Vagina (tissue), 2 donors: ENCODE results near the gene HDHD5. TPM values are rescaled to one million over a fixed set of nuclear protein-coding genes. Genes with fewer than 3 reads are reported as not detected.

Experiments used
- DNase-seq, 2 donors: peaks; one replicate each; pipeline ENCODE4 v3.0.0-alpha.2; 2017; ENCODE audit errors: extremely low spot score in 2 of 2
- H3K27ac ChIP-seq: fragments of 200-600 bp; sonication (generic); one replicate; pipeline ENCODE4 v1.5.1; 2019
- H3K27me3 ChIP-seq: fragments of 200-600 bp; sonication (generic); one replicate; pipeline ENCODE4 v1.5.1; 2019
- H3K36me3 ChIP-seq, 2 donors: fragments of 200-600 bp; sonication (generic); one replicate each; pipeline ENCODE4 v1.5.1; 2017 to 2019
- H3K4me1 ChIP-seq: fragments of 200-600 bp; sonication (generic); one replicate; pipeline ENCODE4 v1.5.1; 2019
- H3K4me3 ChIP-seq, 2 donors: fragments of 200-600 bp; sonication (generic); 1 replicate in 1 of 2; 2 replicates in 1 of 2; pipeline ENCODE4 v1.5.1; 2016 to 2019
- H3K9me3 ChIP-seq: fragments of 200-600 bp; sonication (generic); one replicate; pipeline ENCODE4 v1.5.1; 2019
- CTCF ChIP-seq, 3 experiments: fragments of 450-650 bp in 2 of 3; fragments of 200-600 bp in 1 of 3; sonication (generic) in 1 of 3; IDR thresholded peaks; one replicate each; pipeline ENCODE4 v1.5.1; 2017 to 2019; ENCODE audit warnings: antibody characterized with exemption in 3 of 3, mild to moderate bottlenecking in 2 of 3, moderate library complexity in 2 of 3
- POLR2A ChIP-seq, 2 donors: fragments of 450-650 bp; IDR thresholded peaks; one replicate each; pipeline ENCODE4 v1.6.1; 2017; ENCODE audit warnings: antibody characterized with exemption in 2 of 2, mild to moderate bottlenecking in 2 of 2, moderate library complexity in 2 of 2
- POLR2AphosphoS5 ChIP-seq, 2 donors: sonication (generic); formaldehyde crosslinking; IDR thresholded peaks; one replicate each; pipeline ENCODE4 v1.9.0; 2017; ENCODE audit warnings: antibody characterized with exemption in 2 of 2, mild to moderate bottlenecking in 2 of 2, low read depth in 1 of 2; ENCODE audit not compliant: insufficient read depth in 1 of 2
- intact Hi-C: fragments of 100-400 bp; cut with DNase I; formaldehyde crosslinking; loops from one replicate; pipeline ENCODE4 v1.15.1; 2023
- total RNA-seq: library from RNA; depleted of rRNA; stranded (reverse); fragments of >200 nt; gene quantifications from one replicate; pipeline ENCODE4 v1.2.3, GENCODE V29; 2016

Gene HDHD5
- total RNA-seq = 30.0 TPM

GRCh38 chr22:17158568-17159503 lies at the start of gene HDHD5:
TSS of gene HDHD5 (minus strand) at chr22:17159277. CDS start at chr22:17159251, 26 bp downstream.
- peaks cover 39% of the 10 kb centered on the region for H3K4me1 ChIP-seq
- H3K27ac ChIP-seq = peak within 1 kb of the TSS; percentile 85
- H3K36me3 ChIP-seq = no peaks in the 10 kb centered on the region
- no peaks in the 10 kb centered on the region for H3K9me3 ChIP-seq
- TF ChIP-seq POLR2AphosphoS5 (IDR thresholded peaks at IDR 0.05; ENCODE audit: insufficient read depth in 1 of 2, low read depth in 1 of 2) (peak in 1 of 2 donors; percentile 58), CTCF (IDR thresholded peaks at IDR 0.05) (no peak), POLR2A (IDR thresholded peaks at IDR 0.05) (peak in 1 of 2 donors; percentile 42)
- no peaks in the 10 kb centered on the region for H3K27me3 ChIP-seq
- peak within 1 kb of the TSS; percentile 60 to 82 for H3K4me3 ChIP-seq
- DNase-seq = no peak
- intact Hi-C loops = no loop called here

GRCh38 chr22:17205432-17205831 lies 46.4 kb upstream of the HDHD5 start:
- DNase-seq = no peak
- no peaks in the 10 kb centered on the region for H3K4me1 ChIP-seq
- intact Hi-C loops = no loop called here
- H3K4me3 ChIP-seq = no peak overlapping the region
- H3K27ac ChIP-seq = no peak overlapping the region
- TF ChIP-seq CTCF (IDR thresholded peaks at IDR 0.05) = no peak
- TF ChIP-seq POLR2A (IDR thresholded peaks at IDR 0.05) = no peak
- TF ChIP-seq POLR2AphosphoS5 (IDR thresholded peaks at IDR 0.05; ENCODE audit: insufficient read depth in 1 of 2, low read depth in 1 of 2) = no peak
- H3K9me3 ChIP-seq = no peaks in the 10 kb centered on the region
- no peaks in the 10 kb centered on the region for H3K27me3 ChIP-seq
- no peaks in the 10 kb centered on the region for H3K36me3 ChIP-seq

GRCh38 chr22:17201285-17201945 lies 42.3 kb upstream of the HDHD5 start:
- no peak overlapping the region for H3K4me3 ChIP-seq
- H3K9me3 ChIP-seq = no peaks in the 10 kb centered on the region
- H3K27me3 ChIP-seq = no peaks in the 10 kb centered on the region
- no peak for DNase-seq
- no peak for TF ChIP-seq CTCF (IDR thresholded peaks at IDR 0.05)
- no peak for TF ChIP-seq POLR2A (IDR thresholded peaks at IDR 0.05)
- TF ChIP-seq POLR2AphosphoS5 (IDR thresholded peaks at IDR 0.05; ENCODE audit: insufficient read depth in 1 of 2, low read depth in 1 of 2) = no peak
- no peak overlapping the region for H3K27ac ChIP-seq
- no peaks in the 10 kb centered on the region for H3K36me3 ChIP-seq
- peaks cover 8% of the 10 kb centered on the region for H3K4me1 ChIP-seq
- intact Hi-C loops = no loop called here

GRCh38 chr22:17199003-17199731 lies 40.1 kb upstream of the HDHD5 start:
- intact Hi-C loops = loop anchor here (5.0 kb wide), 1 partner anchor 288 kb away; no protein-coding TSS in a partner anchor
- H3K27me3 ChIP-seq = no peaks in the 10 kb centered on the region
- H3K27ac ChIP-seq = no peak overlapping the region
- H3K4me1 ChIP-seq = peaks cover 8% of the 10 kb centered on the region
- no peaks in the 10 kb centered on the region for H3K9me3 ChIP-seq
- no peak for DNase-seq
- H3K36me3 ChIP-seq = no peaks in the 10 kb centered on the region
- peak overlapping the region; percentile 21 to 29 for H3K4me3 ChIP-seq
- TF ChIP-seq CTCF (IDR thresholded peaks at IDR 0.05) (no peak), POLR2AphosphoS5 (IDR thresholded peaks at IDR 0.05; ENCODE audit: insufficient read depth in 1 of 2, low read depth in 1 of 2) (no peak), POLR2A (IDR thresholded peaks at IDR 0.05) (no peak)
